Measurements from ENCODE around the gene INF2. TPM values are rescaled to one million over a fixed set of nuclear protein-coding genes. Genes with fewer than 3 reads are reported as not detected.

INF2 gene
- total and polyA plus RNA-seq, 2 donors (not counting 3 experiments of a cell fraction or from before 2014, with no cell fraction given), result 55.3 to 124 TPM

GRCh38 chr14:104766256-104766862, 76.9 kb downstream of the INF2 start:
- H3K9me1 ChIP-seq (replicated peaks; ENCODE audit: control insufficient read depth, extremely low read depth, insufficient read depth, low read length), result no peaks in the 10 kb centered on the region
- dilution Hi-C loops (cut with MboI; ENCODE audit: extremely low pct_ligation_motif_present, low sequenced_read_pairs), result no loop called here
- intact Hi-C loops (cut with micrococcal nuclease), result loop anchor here (10.0 kb wide), 1 partner anchor 208 kb away; the partner anchor contains the start of gene AHNAK2
- H3K4me2 ChIP-seq (ENCODE audit: insufficient read depth, low read length), result no peak overlapping the region
- no peak overlapping the region for H3K4me3 ChIP-seq (replicated peaks in 1 of 3; ENCODE audit: insufficient read depth in 1 of 3, low read depth in 1 of 3, low read length in 3 of 3)
- peaks cover 0 to 7% of the 10 kb centered on the region in 2 experiments for H3K36me3 ChIP-seq (ENCODE audit: control insufficient read depth in 2 of 2, extremely low read depth in 1 of 2, insufficient read depth in 2 of 2, low read length in 2 of 2)
- ChIA-PET POLR2A (interaction anchor here (0.6 kb wide), 2 partner anchors 16 to 906 kb away, joined by 5 to 9 read pairs; no protein-coding TSS in a partner anchor), CTCF (interaction anchor here (1.8 to 2.0 kb wide), 2 partner anchors 14 to 59 kb away, joined by 6 to 8 read pairs; partner anchors contain the start of gene SIVA1)
- FAIRE-seq (no peak), DNase-seq (ENCODE audit: low read depth, low spot score) (no peak)
- H3K79me2 ChIP-seq (ENCODE audit: control insufficient read depth, insufficient read depth, low read length), result no peaks in the 10 kb centered on the region
- no peak overlapping the region for H3K27ac ChIP-seq (ENCODE audit: insufficient read depth, low read depth, low read length)
- BruUV-seq (replicated peaks), result no TSS peak
- no peaks in the 10 kb centered on the region for H3K4me1 ChIP-seq (ENCODE audit: control insufficient read depth, extremely low read depth, insufficient read depth, low read length)
- no peaks in the 10 kb centered on the region for H3K9me3 ChIP-seq (replicated peaks; ENCODE audit: control insufficient read depth, insufficient read depth, low read length)
- no peak for TF ChIP-seq CTCF (IDR thresholded peaks at IDR 0.05; ENCODE audit: extremely low read depth in 1 of 2, insufficient read depth in 1 of 2, low read depth in 1 of 2, low read length in 2 of 2)
- TF ChIP-seq MYC (IDR thresholded peaks at IDR 0.05; ENCODE audit: low read depth, low read length), result no peak
- TF ChIP-seq POLR2A (IDR thresholded peaks at IDR 0.05; ENCODE audit: low read depth, low read length), result no peak
- TF ChIP-seq FOS (IDR thresholded peaks at IDR 0.05; ENCODE audit: borderline replicate concordance, insufficient read depth, low read length), result no peak
- no peak for TF ChIP-seq POLR2AphosphoS5 (IDR thresholded peaks at IDR 0.05; ENCODE audit: insufficient read depth, low read depth, low read length)
- TF ChIP-seq JUN (IDR thresholded peaks at IDR 0.05; ENCODE audit: borderline replicate concordance, insufficient read depth, insufficient read length, low read depth), result no peak
- no peak for TF ChIP-seq EZH2 (IDR thresholded peaks at IDR 0.05; ENCODE audit: borderline replicate concordance, low read depth, low read length, severe bottlenecking)
- TF ChIP-seq GATA2 (IDR thresholded peaks at IDR 0.05; ENCODE audit: insufficient read depth, insufficient read length, low read depth, low read length), result no peak
- TF ChIP-seq, protein P1, sequence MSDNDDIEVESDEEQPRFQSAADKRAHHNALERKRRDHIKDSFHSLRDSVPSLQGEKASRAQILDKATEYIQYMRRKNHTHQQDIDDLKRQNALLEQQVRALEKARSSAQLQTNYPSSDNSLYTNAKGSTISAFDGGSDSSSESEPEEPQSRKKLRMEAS (IDR thresholded peaks at IDR 0.05; ENCODE audit: insufficient read depth, insufficient read length), result no peak
- H4K20me1 ChIP-seq (replicated peaks; ENCODE audit: control insufficient read depth, extremely low read depth, insufficient read depth, low read length), result no peaks in the 10 kb centered on the region
- no peak overlapping the region for H2AFZ ChIP-seq (ENCODE audit: low read depth, low read length)
- no peak overlapping the region for H3K9ac ChIP-seq (replicated peaks; ENCODE audit: extremely low read depth, insufficient read depth, low read length)
- H3K27me3 ChIP-seq (ENCODE audit: control insufficient read depth in 2 of 2, insufficient read depth in 2 of 2, low read length in 2 of 2), result no peaks in the 10 kb centered on the region

Measured in endothelial cell of umbilical vein (primary cell).